GM18909 (cell line): Measurements from ENCODE around the gene WDR75.

Experiments used
- ATAC-seq: cut with Tn5 transposase; IDR thresholded peaks from one replicate; pipeline ENCODE4 v1.9.1; 2021; ENCODE audit warnings: mild to moderate bottlenecking; ENCODE audit not compliant: unreplicated experiment, poor library complexity

The WDR75 gene

GRCh38 chr2:189524746-189525145, 83.5 kb downstream of the WDR75 start:
- no peak for ATAC-seq
